GM18861 (cell line): ENCODE measurements around the gene NIT2.

Source experiments
- ATAC-seq: cut with Tn5 transposase; IDR thresholded peaks from one replicate; pipeline ENCODE4 v1.9.1; 2021; ENCODE audit not compliant: unreplicated experiment

Gene NIT2

GRCh38 chr3:100395679-100396431 is 61.3 kb downstream of the NIT2 start:
- ATAC-seq, result no peak

DNA sequence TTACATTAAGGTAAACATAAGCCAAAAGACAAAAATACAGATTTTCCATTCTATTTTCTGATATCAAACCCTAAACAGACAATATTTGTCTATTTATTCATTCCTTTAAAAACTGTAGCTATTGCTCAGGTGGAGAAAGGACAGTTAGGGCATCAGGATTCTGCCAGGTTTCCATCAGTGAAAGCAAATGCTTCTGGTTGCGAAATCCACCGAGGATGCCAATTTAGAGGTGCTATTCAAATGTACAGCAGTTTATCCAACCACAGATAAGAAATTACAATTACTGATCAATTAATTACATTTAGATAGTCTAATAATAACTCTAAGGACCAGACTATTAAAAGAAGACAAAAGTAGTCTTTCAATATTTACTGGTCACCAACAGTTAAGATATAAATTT is 62.4 kb downstream of the NIT2 start:
- no peak for ATAC-seq

DNA sequence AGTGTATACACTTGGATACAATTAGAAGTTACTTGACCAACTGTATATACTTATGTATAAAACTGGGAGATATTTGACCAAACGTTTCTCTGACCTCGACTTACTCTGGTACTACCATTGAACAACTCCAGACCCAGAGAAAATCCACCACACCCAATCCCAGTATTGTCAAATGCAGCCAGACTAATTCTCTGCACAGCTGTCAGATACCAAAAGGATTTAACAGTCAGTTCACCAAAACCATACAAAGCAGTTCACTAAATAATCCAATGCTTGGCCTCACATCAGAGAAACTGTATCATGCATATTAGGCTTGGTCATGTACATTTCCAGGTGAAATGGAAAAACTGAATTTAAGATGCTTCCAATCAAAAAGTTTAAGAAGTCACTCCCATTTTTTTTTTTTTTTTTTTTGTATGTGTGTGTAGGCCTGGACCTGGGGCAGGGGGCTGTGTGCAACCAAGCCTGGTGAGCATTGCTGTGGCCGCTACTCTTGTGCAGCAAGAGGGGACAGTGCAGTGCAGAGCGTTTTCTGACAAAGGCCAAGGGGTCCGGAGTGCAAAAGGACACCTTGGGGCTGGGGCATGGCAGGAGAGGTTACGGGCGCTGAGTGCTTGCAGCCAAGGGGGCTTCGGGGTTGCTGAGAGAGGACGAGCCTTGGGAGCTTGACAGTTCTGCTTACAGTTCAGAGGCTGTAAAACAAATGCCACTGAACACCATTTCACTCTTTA is 64.9 kb downstream of the NIT2 start:
- ATAC-seq, result no peak

GRCh38 chr3:100400419-100400779 is 65.8 kb downstream of the NIT2 start:
- peak; percentile 5 for ATAC-seq

- peak; percentile 76 for ATAC-seq
Measured at GRCh38 chr3:100400780-100401673, 66.5 kb downstream of the NIT2 start, which contains the start of the genes LNP1 and TOMM70. TSS of gene LNP1 (plus strand) at chr3:100401539. CDS start at chr3:100429730, 28,191 bp downstream. TSS of gene TOMM70 (minus strand) at chr3:100401089. CDS start at chr3:100400949, 140 bp downstream.

DNA sequence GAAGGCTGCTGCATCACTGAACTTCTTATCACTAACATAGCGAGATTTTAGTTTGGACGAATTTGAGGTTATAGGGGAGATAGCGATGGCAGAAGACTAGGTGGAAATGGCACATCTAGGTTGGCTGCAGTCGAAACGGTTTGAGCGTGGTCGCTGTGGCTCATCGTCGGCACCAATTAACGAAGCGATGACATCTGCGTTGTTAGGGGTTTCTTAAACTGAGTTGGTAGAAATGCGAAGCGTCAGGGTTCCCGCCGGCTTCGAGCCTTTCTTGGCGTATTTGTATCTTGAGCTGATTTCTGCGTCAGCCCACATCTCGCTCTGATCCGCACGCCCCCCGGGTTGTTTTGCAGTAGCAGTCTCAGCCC is 67.1 kb downstream of the NIT2 start:
- ATAC-seq, result peak; percentile 9

- ATAC-seq, result no peak
Measured at GRCh38 chr3:100402256-100402655, 67.7 kb downstream of the NIT2 start.

GRCh38 chr3:100402891-100403290 is 68.3 kb downstream of the NIT2 start:
- no peak for ATAC-seq

GRCh38 chr3:100403362-100404249 is 69.0 kb downstream of the NIT2 start:
- ATAC-seq, result no peak

DNA sequence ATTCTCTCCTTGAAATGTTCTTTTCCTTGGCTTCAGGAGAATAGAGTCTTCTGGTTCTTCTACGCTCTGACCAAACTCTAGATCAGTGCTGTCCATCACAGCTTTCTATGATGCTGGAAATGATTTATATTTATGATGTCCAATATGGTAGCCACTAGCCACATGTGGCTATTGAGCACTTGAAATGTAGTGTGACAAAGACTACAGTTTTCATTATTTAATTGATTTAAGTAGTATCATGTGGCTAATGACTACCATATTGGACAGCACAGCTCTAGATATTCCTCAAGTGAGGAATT is 69.6 kb downstream of the NIT2 start:
- no peak for ATAC-seq

DNA sequence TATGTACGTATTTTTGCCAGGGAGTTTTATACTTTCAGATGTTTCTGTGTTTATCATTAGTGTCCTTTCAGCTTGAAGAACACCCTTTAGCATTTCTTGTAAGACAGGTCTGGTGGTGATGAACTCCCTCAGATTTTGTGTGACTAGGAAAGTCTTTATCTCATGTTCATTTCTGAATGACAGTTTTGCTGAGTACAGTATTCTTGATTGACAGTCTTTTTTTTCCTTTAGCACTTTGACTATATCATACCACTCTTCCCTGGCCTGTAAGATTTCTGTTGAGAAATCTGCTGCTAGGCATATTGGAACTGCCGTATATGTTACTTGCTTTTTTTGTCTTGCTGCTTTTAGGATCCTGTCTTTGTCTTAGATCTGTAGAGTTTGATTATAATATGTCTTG is 72.6 kb downstream of the NIT2 start:
- no peak for ATAC-seq

GRCh38 chr3:100407977-100408532 is 73.5 kb downstream of the NIT2 start:
- no peak for ATAC-seq
